K562 (cell line): Measurements from ENCODE around the gene GIMAP1. TPM values are rescaled to one million over a fixed set of nuclear protein-coding genes. Genes with fewer than 3 reads are reported as not detected.

Experiments
- POLR2G ChIP-seq: fragments of 200-400 bp; formaldehyde crosslinking; IDR thresholded peaks from 2 replicates; pipeline ENCODE4 v1.6.1; 2017; ENCODE audit warnings: low read depth, mild to moderate bottlenecking, antibody characterized with exemption, low read length, moderate library complexity
- SUPT5H ChIP-seq: fragments of 450-650 bp; IDR thresholded peaks from 2 replicates; pipeline ENCODE4 v1.6.1; 2016
- TOE1 ChIP-seq, 2 experiments: fragments of 450-650 bp in 1 of 2; sonication (generic) in 1 of 2; formaldehyde crosslinking in 1 of 2; IDR thresholded peaks; 2 replicates each; pipeline versions ENCODE4 v1.7.1 to v1.8.0; 2016 to 2022; ENCODE audit warnings: borderline replicate concordance in 2 of 2, mild to moderate bottlenecking in 2 of 2, antibody characterized with exemption in 1 of 2, inconsistent platforms in 1 of 2, low read depth in 1 of 2, missing genetic modification reagents in 1 of 2, moderate library complexity in 1 of 2
- ZNF23 ChIP-seq: fragments of 250-450 bp; sonication (Bioruptor Pico); IDR thresholded peaks from 2 replicates; pipeline ENCODE4 v1.4.0; 2020; ENCODE audit warnings: mild to moderate bottlenecking
- ZNF592 ChIP-seq: fragments of 450-650 bp; IDR thresholded peaks from 2 replicates; pipeline ENCODE4 v1.6.1; 2017; ENCODE audit warnings: antibody characterized with exemption, mild to moderate bottlenecking
- polyA plus RNA-seq, 8 experiments: library from polyadenylated mRNA; depleted of rRNA in 4 of 8; stranded (reverse) in 5 of 8; unstranded in 3 of 8; fragments of >200 nt; fragmentation: Nextera tagmentation in 2 of 8; fragmentation: Illumina TruSeq in 1 of 8; extraction: Ambion mirVana in 2 of 8; extraction: Trizol in 1 of 8; gene quantifications; 2 replicates each; pipeline versions ENCODE4 v1.2.1 to v1.2.3, GENCODE V29; 2011 to 2014; ENCODE audit warnings: inconsistent platforms in 1 of 8, missing spikeins in 1 of 8
- total RNA-seq, 7 experiments: library from RNA; depleted of rRNA in 6 of 7; stranded (reverse); fragments of >200 nt in 6 of 7; fragmentation: Illumina TruSeq in 2 of 7; extraction: Trizol in 2 of 7; gene quantifications; 2 replicates each; pipeline versions ENCODE4 v1.2.1 to v1.2.3, GENCODE V29; 2011 to 2021; ENCODE audit warnings: low replicate concordance in 1 of 7

GIMAP1 gene
- total and polyA plus RNA-seq, 9 of the 15 experiments (the other 6 are each of a cell fraction or from before 2014, with no cell fraction given) = 0.04 to 0.13 TPM; not detected in 7

GRCh38 chr7:150732786-150733481, 16.5 kb downstream of the GIMAP1 start (continued):
- no peak for TF ChIP-seq TOE1 (IDR thresholded peaks at IDR 0.05; ENCODE audit: borderline replicate concordance)
- TF ChIP-seq TOE1 (CRISPR knock-in tag; IDR thresholded peaks at IDR 0.05; ENCODE audit: borderline replicate concordance, low read depth) = no peak
- TF ChIP-seq ZNF592 = no peak
- TF ChIP-seq ZNF23 (CRISPR knock-in tag) = no peak
- no peak for TF ChIP-seq SUPT5H
- TF ChIP-seq POLR2G = no peak
